B cell (primary cell): Measurements from ENCODE around the gene GLIS1. TPM values are rescaled to one million over a fixed set of nuclear protein-coding genes. Genes with fewer than 3 reads are reported as not detected.

Experiments used
- ATAC-seq: fragments of 200-7000 bp; cut with Tn5 transposase; one replicate; pipeline ENCODE4 v1.10.0; 2021; ENCODE audit warnings: low read depth, mild to moderate bottlenecking, moderate number of reproducible peaks, moderate library complexity
- CTCF ChIA-PET: fragments of 350-600 bp; sonication (Branson Sonifier 250); formaldehyde crosslinking; loops from one replicate; lab custom pipeline; 2021; ENCODE audit warnings: antibody characterized with exemption, inconsistent platforms; lab: Charles Lee
- POLR2A ChIA-PET: fragments of 350-600 bp; sonication (Branson Sonifier 250); formaldehyde crosslinking; loops from one replicate; lab custom pipeline; 2021; ENCODE audit warnings: antibody characterized with exemption; lab: Charles Lee
- DNase-seq: peaks from one replicate; pipeline ENCODE4 v3.0.0; 2013
- H2AFZ ChIP-seq: 2 replicates; pipeline ENCODE4 v1.6.1; 2012; ENCODE audit warnings: mild to moderate bottlenecking, low read depth, low read length; ENCODE audit not compliant: insufficient read depth, poor library complexity, severe bottlenecking
- H3K27ac ChIP-seq, 2 donors: 1 replicate in 1 of 2; 2 replicates in 1 of 2; pipeline ENCODE4 v1.5.1; 2012 to 2013; ENCODE audit warnings: low read length in 2 of 2, mild to moderate bottlenecking in 2 of 2, moderate library complexity in 1 of 2
- H3K27me3 ChIP-seq, 4 experiments: fragments of 200-600 bp in 1 of 4; sonication (generic) in 1 of 4; replicated peaks in 1 of 4; 1 replicate in 2 of 4; 2 replicates in 2 of 4; pipeline versions ENCODE4 v1.6.1 to v1.7.0; 2013 to 2016; ENCODE audit warnings: low read length in 3 of 4, mild to moderate bottlenecking in 2 of 4, mixed read lengths in 1 of 4, moderate library complexity in 1 of 4; ENCODE audit not compliant: insufficient read depth in 4 of 4, control insufficient read depth in 3 of 4; ENCODE audit errors: control extremely low read depth in 1 of 4
- H3K36me3 ChIP-seq, 2 experiments: replicated peaks in 1 of 2; 1 replicate in 1 of 2; 2 replicates in 1 of 2; pipeline versions ENCODE4 v1.6.1 to v1.7.1; 2013; ENCODE audit warnings: low read length in 1 of 2; ENCODE audit not compliant: insufficient read depth in 2 of 2, control insufficient read depth in 1 of 2; ENCODE audit errors: control extremely low read depth in 1 of 2, extremely low read depth in 1 of 2
- H3K4me1 ChIP-seq, 2 donors: fragments of 200-600 bp in 1 of 2; sonication (generic) in 1 of 2; 1 replicate in 1 of 2; 2 replicates in 1 of 2; pipeline versions ENCODE4 v1.5.1 to v1.6.1; 2013 to 2017; ENCODE audit warnings: low read length in 2 of 2; ENCODE audit not compliant: control insufficient read depth in 2 of 2, insufficient read depth in 2 of 2
- H3K4me2 ChIP-seq: replicated peaks from 2 replicates; pipeline ENCODE3; 2012; ENCODE audit warnings: mild to moderate bottlenecking, low read depth, low read length; ENCODE audit not compliant: poor library complexity, severe bottlenecking
- H3K4me3 ChIP-seq, 5 experiments: fragments of 200-600 bp in 1 of 5; sonication (generic) in 1 of 5; 1 replicate in 3 of 5; 2 replicates in 2 of 5; pipeline versions ENCODE4 v1.5.1 to v1.7.0; 2011 to 2016; ENCODE audit warnings: low read length in 4 of 5, mild to moderate bottlenecking in 4 of 5, low read depth in 2 of 5, control low read depth in 1 of 5, moderate library complexity in 1 of 5; ENCODE audit not compliant: insufficient read depth in 1 of 5; ENCODE audit errors: control extremely low read depth in 1 of 5, extremely low read depth in 1 of 5
- H3K79me2 ChIP-seq: fragments of 200-600 bp; sonication (generic); one replicate; pipeline ENCODE4 v1.6.0; 2016; ENCODE audit warnings: low read length; ENCODE audit not compliant: control insufficient read depth, insufficient read depth
- H3K9ac ChIP-seq: fragments of 200-600 bp; sonication (generic); 2 replicates; pipeline ENCODE4 v1.6.1; 2017; ENCODE audit warnings: mild to moderate bottlenecking, low read length, moderate library complexity
- H3K9me3 ChIP-seq, 3 donors: one replicate each; pipeline versions ENCODE4 v1.6.1 to v1.7.1; 2013; ENCODE audit warnings: low read length in 2 of 3; ENCODE audit not compliant: control insufficient read depth in 2 of 3, insufficient read depth in 1 of 3; ENCODE audit errors: control extremely low read depth in 1 of 3
- H4K20me1 ChIP-seq: 2 replicates; pipeline ENCODE4 v1.6.0; 2012; ENCODE audit warnings: mild to moderate bottlenecking, low read length; ENCODE audit not compliant: insufficient read depth, control insufficient read depth, poor library complexity, severe bottlenecking
- H3K27ac Mint-ChIP-seq: one replicate; pipeline ENCODE4 v1.8.0; 2021; ENCODE audit warnings: mixed read lengths
- H3K27me3 Mint-ChIP-seq: one replicate; pipeline ENCODE4 v1.8.0; 2021; ENCODE audit warnings: mixed read lengths
- H3K4me1 Mint-ChIP-seq: one replicate; pipeline ENCODE4 v1.8.0; 2021; ENCODE audit warnings: mixed read lengths
- H3K4me3 Mint-ChIP-seq: one replicate; pipeline ENCODE4 v1.8.0; 2021; ENCODE audit warnings: mixed read lengths
- H3K9me3 Mint-ChIP-seq: one replicate; pipeline ENCODE4 v1.8.0; 2022; ENCODE audit warnings: mixed read lengths; ENCODE audit not compliant: insufficient read depth
- CTCF ChIP-seq: fragments of 200-600 bp; IDR thresholded peaks from one replicate; pipeline ENCODE4 v1.8.0; 2022; ENCODE audit warnings: antibody characterized with exemption, mild to moderate bottlenecking
- EZH2 ChIP-seq: IDR thresholded peaks from 2 replicates; pipeline ENCODE4 v1.6.1; 2012; ENCODE audit warnings: borderline replicate concordance, low read depth, mild to moderate bottlenecking, moderate library complexity, low read length; ENCODE audit not compliant: insufficient read depth, poor library complexity, severe bottlenecking
- WGBS: methylation state at CpG from one replicate; pipeline ENCODE4 v1.1.5; 2013; ENCODE audit warnings: missing lambda C conversion rate; ENCODE audit not compliant: insufficient coverage; 5-methylcytosine and 5-hydroxymethylcytosine counted together
- intact Hi-C: fragments of 100-400 bp; cut with micrococcal nuclease; formaldehyde crosslinking; loops from one replicate; pipeline ENCODE4 v1.10.0; 2022
- polyA plus RNA-seq: library from polyadenylated mRNA; depleted of rRNA; stranded (reverse); fragments of >200 nt; gene quantifications from 2 replicates; pipeline ENCODE4 v1.2.3, GENCODE V29; 2012
- total RNA-seq, 2 donors: library from RNA; stranded (reverse); fragments of 120-200 nt in 1 of 2; gene quantifications; 1 replicate in 1 of 2; 2 replicates in 1 of 2; pipeline versions ENCODE4 v1.2.3 to v1.2.4, GENCODE V29; 2013 to 2022

GLIS1 gene
- total and polyA plus RNA-seq, 2 donors (not counting 1 experiment from before 2014, with no cell fraction given), result not detected

- Histone ChIP-seq H3K4me3 (no peak overlapping the region), H3K4me2 (no peak overlapping the region), H2AFZ (no peak overlapping the region), H3K27me3 (peaks cover 0 to 39% (median 22%) of the 10 kb centered on the region in 4 experiments), H3K9ac (no peak overlapping the region), H3K27ac (no peak overlapping the region), H3K9me3 (peaks cover 0 to 4% (median 0%) of the 10 kb centered on the region in 3 donors), H3K79me2 (no peaks in the 10 kb centered on the region), H3K4me1 (peaks cover 11 to 20% of the 10 kb centered on the region in 2 donors), H3K36me3 (no peaks in the 10 kb centered on the region), H4K20me1 (no peaks in the 10 kb centered on the region)
- Mint-ChIP-seq H3K9me3 (no peaks in the 10 kb centered on the region), H3K4me1 (peaks cover 11% of the 10 kb centered on the region), H3K27me3 (peaks cover 49% of the 10 kb centered on the region), H3K4me3 (no peak overlapping the region), H3K27ac (no peak overlapping the region)
- WGBS, result 93% methylated on average over 5 of the region's 5 CpGs
- no peak for TF ChIP-seq CTCF
- no peak for TF ChIP-seq EZH2
- POLR2A ChIA-PET, result no interaction called here
- DNase-seq (no peak), ATAC-seq (no peak)
- CTCF ChIA-PET, result no interaction called here
- intact Hi-C loops, result no loop called here
Measured at GRCh38 chr1:53735681-53736080, 3.3 kb downstream of the GLIS1 start.

- no peak overlapping the region for H3K9ac ChIP-seq
- H3K9me3 ChIP-seq, result peaks cover 0 to 4% (median 0%) of the 10 kb centered on the region in 3 donors
- no peak overlapping the region for H3K27ac Mint-ChIP-seq
- TF ChIP-seq EZH2 (no peak), CTCF (no peak)
- no peak overlapping the region for H2AFZ ChIP-seq
- no peak overlapping the region for H3K4me3 ChIP-seq
- H3K9me3 Mint-ChIP-seq, result no peaks in the 10 kb centered on the region
- H3K4me2 ChIP-seq, result no peak overlapping the region
- WGBS, result 82% methylated on average over 2 of the region's 5 CpGs
- intact Hi-C loops, result no loop called here
- H3K36me3 ChIP-seq, result no peaks in the 10 kb centered on the region
- peaks cover 50% of the 10 kb centered on the region for H3K27me3 Mint-ChIP-seq
- H3K27ac ChIP-seq, result no peak overlapping the region
- POLR2A ChIA-PET, result no interaction called here
- ATAC-seq (no peak), DNase-seq (no peak)
- H3K27me3 ChIP-seq, result peaks cover 0 to 35% (median 22%) of the 10 kb centered on the region in 4 experiments
- CTCF ChIA-PET, result no interaction called here
- H3K4me1 Mint-ChIP-seq, result peaks cover 11% of the 10 kb centered on the region
- H3K4me3 Mint-ChIP-seq, result no peak overlapping the region
- H3K79me2 ChIP-seq, result no peaks in the 10 kb centered on the region
- peaks cover 11 to 20% of the 10 kb centered on the region in 2 donors for H3K4me1 ChIP-seq
- H4K20me1 ChIP-seq, result no peaks in the 10 kb centered on the region
Measured at GRCh38 chr1:53735261-53735660, 3.7 kb downstream of the GLIS1 start.
